ENCODE results near the gene CARMIL3. TPM values are rescaled to one million over a fixed set of nuclear protein-coding genes. Genes with fewer than 3 reads are reported as not detected.
A peak's percentile ranks its signal among the peaks of the same experiment; 100 is the strongest.
"Not testable (repeated sequence)": the region's sequence is repeated elsewhere in the genome, so short reads cannot be mapped to it uniquely, and the experiment has no call there.

CARMIL3 gene
- total RNA-seq, 1 donor: not detected

- no peak overlapping the region for H3K4me3 ChIP-seq (ENCODE audit: low read depth, low read length)
- DNase-seq (ENCODE audit: low read depth): peak; percentile 87
- TF ChIP-seq CTCF (IDR thresholded peaks at IDR 0.05; ENCODE audit: insufficient read depth, low read length): no peak
Measured at GRCh38 chr14:24032727-24033418, 18.9 kb upstream of the CARMIL3 start.

GRCh38 chr14:24035769-24036168 lies 16.0 kb upstream of the CARMIL3 start:
- not testable (repeated sequence) for DNase-seq (ENCODE audit: low read depth)
- peak overlapping the region; percentile 69 for H3K4me3 ChIP-seq (ENCODE audit: low read depth, low read length)

- H3K4me3 ChIP-seq (ENCODE audit: low read depth, low read length): peak overlapping the region; percentile 69
- TF ChIP-seq CTCF (IDR thresholded peaks at IDR 0.05; ENCODE audit: insufficient read depth, low read length): peak; percentile 88
- peak; percentile 64 for DNase-seq (ENCODE audit: low read depth)
Measured at GRCh38 chr14:24036169-24036962, 15.4 kb upstream of the CARMIL3 start.

GRCh38 chr14:24036963-24037657 lies 14.7 kb upstream of the CARMIL3 start:
- H3K4me3 ChIP-seq (ENCODE audit: low read depth, low read length): peak overlapping the region; percentile 69

GRCh38 chr14:24037658-24038037 lies 14.2 kb upstream of the CARMIL3 start:
- TF ChIP-seq CTCF (IDR thresholded peaks at IDR 0.05; ENCODE audit: insufficient read depth, low read length): no peak
- no peak overlapping the region for H3K4me3 ChIP-seq (ENCODE audit: low read depth, low read length)
- DNase-seq (ENCODE audit: low read depth): no peak

More at GRCh38 chr14:24036963-24037657, 14.7 kb upstream of the CARMIL3 start:
- not testable (repeated sequence) for DNase-seq (ENCODE audit: low read depth)

- no peak for TF ChIP-seq CTCF (IDR thresholded peaks at IDR 0.05; ENCODE audit: insufficient read depth, low read length)
- no peak for DNase-seq (ENCODE audit: low read depth)
- H3K4me3 ChIP-seq (ENCODE audit: low read depth, low read length): no peak overlapping the region
Measured at GRCh38 chr14:24038686-24039085, 13.1 kb upstream of the CARMIL3 start.

GRCh38 chr14:24040692-24041091 lies 11.1 kb upstream of the CARMIL3 start:
- TF ChIP-seq CTCF (IDR thresholded peaks at IDR 0.05; ENCODE audit: insufficient read depth, low read length): no peak
- no peak for DNase-seq (ENCODE audit: low read depth)
- H3K4me3 ChIP-seq (ENCODE audit: low read depth, low read length): no peak overlapping the region
